GM08714 (cell line): Measurements from ENCODE around the gene CHST12.
"Not testable (repeated sequence)": the region's sequence is repeated elsewhere in the genome, so short reads cannot be mapped to it uniquely, and the experiment has no call there.

Experiments
- H3K4me3 ChIP-seq: fragments of 200-500 bp; sonication (Bioruptor generic); 2 replicates; pipeline ENCODE4 v1.5.1; 2014; ENCODE audit warnings: mild to moderate bottlenecking, low read length, inconsistent platforms
- ZNF274 ChIP-seq: IDR thresholded peaks from 2 replicates; pipeline ENCODE4 v1.6.1; 2012; ENCODE audit warnings: mild to moderate bottlenecking, low read depth, low read length

The CHST12 gene

DNA sequence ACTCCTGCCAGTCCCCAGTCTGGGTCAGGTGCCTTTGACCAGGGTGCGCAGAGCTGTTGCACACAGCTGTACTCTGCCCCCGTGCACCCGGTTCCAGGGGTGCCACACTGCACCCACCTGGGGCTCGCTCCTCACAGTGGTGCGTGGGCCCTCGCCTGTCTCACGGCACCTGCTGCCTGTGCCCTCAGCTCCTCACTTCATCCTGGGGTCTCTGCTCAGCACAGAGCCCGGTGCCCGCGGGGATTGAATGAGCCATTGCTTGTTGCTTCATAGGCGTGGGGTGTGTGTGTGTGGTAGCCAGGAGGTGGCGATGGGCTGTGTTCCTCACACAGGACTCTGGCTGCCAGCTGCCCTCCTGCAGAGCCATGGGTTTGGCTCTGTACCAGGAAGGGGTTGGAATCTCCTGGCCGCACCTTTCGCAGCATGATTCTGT lies 30.3 kb upstream of the CHST12 start:
- no peak for TF ChIP-seq ZNF274
- no peak overlapping the region for H3K4me3 ChIP-seq

DNA sequence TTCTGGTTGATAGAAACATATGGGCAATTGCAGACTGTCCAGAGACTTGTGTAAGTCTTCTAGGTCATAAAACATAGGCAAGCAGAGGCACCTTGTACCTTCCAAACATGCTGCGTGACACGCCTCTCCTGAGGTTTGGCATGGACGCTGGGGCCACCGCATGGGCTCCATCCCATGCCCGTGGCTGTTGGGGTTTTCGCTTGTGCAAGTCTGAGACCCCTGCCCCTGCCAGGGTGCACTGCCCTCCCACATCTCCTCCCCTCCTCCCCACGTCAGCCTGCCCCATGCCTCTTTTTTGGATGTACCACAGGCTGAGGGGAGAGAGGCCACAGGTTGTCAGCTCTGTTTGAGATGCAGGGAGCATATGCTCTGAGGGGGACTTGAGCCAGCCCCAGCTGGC lies 29.8 kb upstream of the CHST12 start:
- H3K4me3 ChIP-seq, result no peak overlapping the region
- no peak for TF ChIP-seq ZNF274

GRCh38 chr7:2374401-2374800 lies 29.0 kb upstream of the CHST12 start:
- H3K4me3 ChIP-seq, result no peak overlapping the region
- no peak for TF ChIP-seq ZNF274

DNA sequence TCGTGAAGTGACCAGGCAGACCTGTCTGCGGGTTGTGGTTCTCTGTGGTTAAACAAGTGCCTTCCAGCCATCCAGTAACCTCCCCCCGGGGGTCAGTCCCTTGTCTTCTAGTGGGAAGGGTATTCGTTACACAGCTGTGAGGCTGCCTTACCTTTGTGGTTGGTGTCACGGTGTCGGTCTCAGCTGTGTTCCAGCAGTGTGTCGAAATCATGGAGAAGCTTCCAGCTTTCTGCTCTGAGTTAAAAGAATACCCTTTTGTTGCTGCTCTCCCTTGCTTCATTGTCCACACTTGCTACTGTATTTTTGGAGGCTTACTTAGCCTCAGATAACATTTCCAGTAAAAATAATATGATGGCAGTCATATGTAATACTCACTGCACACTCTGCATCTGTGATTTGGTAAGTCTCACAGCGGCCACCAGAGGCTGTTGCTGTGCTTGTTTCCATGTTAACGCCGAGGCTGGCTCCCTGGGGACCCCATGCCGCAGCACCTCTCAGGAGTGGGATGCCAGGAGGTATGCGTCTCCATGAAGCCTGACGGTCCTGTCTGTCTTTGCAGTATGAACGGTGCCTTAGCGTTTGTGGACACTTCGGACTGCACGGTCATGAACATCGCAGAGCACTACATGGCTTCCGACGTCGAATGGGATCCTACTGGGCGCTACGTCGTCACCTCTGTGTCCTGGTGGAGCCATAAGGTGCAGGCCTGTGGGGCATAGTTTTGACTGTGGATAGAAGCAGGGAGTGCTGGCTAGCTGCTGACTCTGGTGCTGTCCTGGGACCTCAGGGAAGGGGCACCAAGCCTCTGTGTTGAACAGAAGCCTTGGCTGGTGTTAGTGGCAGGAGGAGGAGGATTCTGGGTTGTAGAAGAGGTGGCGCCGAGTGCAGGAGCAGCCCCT lies 28.3 kb upstream of the CHST12 start:
- no peak for TF ChIP-seq ZNF274
- no peak overlapping the region for H3K4me3 ChIP-seq

DNA sequence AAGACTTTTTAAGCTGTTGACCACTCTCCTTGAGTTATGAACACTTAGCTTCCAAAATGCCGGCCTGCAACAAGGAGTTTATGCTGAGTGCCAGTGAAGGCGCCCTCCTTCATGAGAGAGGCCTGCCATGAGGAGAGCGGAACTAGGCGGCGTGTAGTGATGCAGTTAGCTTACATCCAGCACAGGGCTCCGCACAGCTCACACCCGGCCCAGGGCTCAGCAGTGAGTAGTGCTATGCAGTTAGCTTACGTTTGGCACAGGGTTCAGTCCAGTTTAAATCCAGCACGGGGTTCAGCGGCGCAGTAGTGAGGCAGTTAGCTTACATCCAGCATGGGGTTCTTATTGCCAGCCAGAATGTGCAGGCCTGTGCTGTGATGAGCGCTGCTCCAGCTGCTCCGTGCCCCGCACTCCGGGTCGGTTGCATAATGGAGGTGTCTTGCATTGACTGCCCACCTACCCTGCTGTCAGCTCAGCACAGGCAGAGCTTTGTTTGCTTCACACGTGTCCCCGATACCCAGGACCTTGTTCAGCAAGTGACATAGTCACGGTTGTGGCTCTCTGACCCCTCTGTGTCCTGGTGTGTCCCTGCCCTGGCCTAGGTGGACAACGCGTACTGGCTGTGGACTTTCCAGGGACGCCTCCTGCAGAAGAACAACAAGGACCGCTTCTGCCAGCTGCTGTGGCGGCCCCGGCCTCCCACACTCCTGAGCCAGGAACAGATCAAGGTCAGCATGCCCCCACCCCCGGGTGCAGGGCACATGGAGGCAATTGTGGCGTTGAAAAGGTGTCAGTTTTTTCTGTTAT lies 26.9 kb upstream of the CHST12 start:
- TF ChIP-seq ZNF274, result no peak
- H3K4me3 ChIP-seq, result no peak overlapping the region

GRCh38 chr7:2377492-2377891 lies 25.9 kb upstream of the CHST12 start:
- H3K4me3 ChIP-seq, result not testable (repeated sequence)

DNA sequence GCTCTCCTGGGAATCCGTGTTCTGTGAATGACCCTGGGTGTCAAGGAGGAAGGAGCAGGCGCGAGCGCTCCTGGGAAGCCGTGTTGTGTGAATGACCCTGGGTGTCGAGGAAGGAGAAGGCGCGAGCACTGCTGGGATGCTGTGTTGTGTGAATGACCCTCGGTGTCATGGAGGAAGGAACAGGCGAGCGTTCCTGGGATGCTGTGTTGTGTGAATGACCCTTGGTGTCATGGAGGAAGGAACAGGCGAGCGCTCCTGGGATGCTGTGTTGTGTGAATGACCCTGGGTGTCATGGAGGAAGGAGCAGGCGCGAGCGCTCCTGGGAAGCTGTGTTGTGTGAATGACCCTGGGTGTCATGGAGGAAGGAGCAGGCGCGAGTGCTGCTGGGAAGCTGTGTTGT lies 25.3 kb upstream of the CHST12 start:
- not testable (repeated sequence) for H3K4me3 ChIP-seq

DNA sequence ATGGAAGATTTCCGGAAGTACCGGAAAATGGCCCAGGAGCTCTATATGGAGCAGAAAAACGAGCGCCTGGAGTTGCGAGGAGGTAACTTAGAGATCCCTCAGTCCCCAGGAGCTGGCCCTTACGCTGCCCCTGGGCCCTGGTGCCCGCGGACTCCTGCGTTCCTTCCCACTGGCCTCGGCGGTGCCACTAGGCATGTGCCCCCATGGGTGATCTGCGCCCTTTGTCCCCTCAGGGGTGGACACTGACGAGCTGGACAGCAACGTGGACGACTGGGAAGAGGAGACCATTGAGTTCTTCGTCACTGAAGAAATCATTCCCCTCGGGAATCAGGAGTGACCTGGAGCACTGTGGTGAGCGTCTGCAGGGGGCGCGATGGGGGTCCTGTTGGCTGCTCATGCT lies 24.2 kb upstream of the CHST12 start:
- no peak for TF ChIP-seq ZNF274
- H3K4me3 ChIP-seq, result no peak overlapping the region

- TF ChIP-seq ZNF274, result no peak
- no peak overlapping the region for H3K4me3 ChIP-seq
Observed at GRCh38 chr7:2379821-2380450, 23.5 kb upstream of the CHST12 start.

- no peak overlapping the region for H3K4me3 ChIP-seq
- no peak for TF ChIP-seq ZNF274
Observed at GRCh38 chr7:2380461-2380860, 22.9 kb upstream of the CHST12 start.

DNA sequence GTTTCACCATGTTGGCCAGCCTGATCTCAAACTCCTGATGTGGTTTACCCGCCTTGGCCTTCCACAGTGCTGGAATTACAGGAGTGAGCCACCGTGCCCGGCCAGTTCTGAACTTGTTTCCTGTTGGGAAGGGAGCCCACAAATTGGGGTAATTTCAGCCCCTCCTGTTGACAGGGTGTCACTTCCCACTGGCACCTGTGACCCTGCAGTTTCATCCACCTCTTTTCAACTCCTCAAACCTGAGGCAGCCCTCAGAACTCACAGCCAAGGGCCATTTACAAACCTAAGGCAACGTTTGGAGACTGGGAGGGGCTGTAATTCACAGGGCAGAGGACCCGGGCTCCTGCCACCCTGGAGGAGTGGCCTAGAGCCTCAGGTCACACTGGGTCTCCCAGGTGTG lies 22.2 kb upstream of the CHST12 start:
- no peak for TF ChIP-seq ZNF274
- no peak overlapping the region for H3K4me3 ChIP-seq

DNA sequence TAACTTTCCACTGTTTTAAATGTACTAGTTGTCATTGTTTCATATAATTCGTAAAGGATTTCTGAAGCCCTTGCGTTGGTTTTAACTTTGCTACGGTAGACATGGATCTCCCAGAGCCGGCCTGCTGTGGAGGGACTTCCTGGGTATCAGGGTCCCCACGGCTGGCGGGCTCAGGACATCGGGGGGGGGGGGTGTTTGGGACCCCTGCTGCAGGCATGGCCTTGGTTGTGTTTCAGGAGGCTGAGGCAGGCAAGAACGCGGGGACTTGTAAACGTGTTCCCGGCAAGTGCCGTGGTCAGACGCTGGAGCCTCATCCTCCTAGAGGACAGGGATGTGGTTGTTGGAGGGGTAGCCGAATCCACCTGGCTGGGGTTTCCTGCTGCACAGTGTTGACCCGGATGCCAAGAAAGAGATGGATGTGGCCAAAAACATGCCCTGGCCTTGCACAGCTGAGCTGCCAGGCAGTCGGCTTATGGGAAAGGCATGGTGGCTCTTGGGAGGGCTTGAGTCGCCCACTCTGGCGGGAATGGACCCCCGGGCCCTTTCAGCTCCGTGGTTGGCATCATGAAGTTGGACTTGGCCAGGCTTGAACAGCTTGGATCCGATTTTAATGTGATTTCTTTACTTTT lies 21.4 kb upstream of the CHST12 start:
- TF ChIP-seq ZNF274, result no peak
- no peak overlapping the region for H3K4me3 ChIP-seq

GRCh38 chr7:2383543-2384274 lies 19.7 kb upstream of the CHST12 start:
- no peak overlapping the region for H3K4me3 ChIP-seq
- TF ChIP-seq ZNF274, result no peak

GRCh38 chr7:2384354-2385243 lies 18.8 kb upstream of the CHST12 start:
- no peak for TF ChIP-seq ZNF274

GRCh38 chr7:2386122-2386521 lies 17.3 kb upstream of the CHST12 start:
- not testable (repeated sequence) for H3K4me3 ChIP-seq

More at GRCh38 chr7:2384354-2385243, 18.8 kb upstream of the CHST12 start:
- H3K4me3 ChIP-seq, result no peak overlapping the region
